Measurements from ENCODE around the gene IGSF5. TPM values are rescaled to one million over a fixed set of nuclear protein-coding genes. Genes with fewer than 3 reads are reported as not detected.

IGSF5 gene
- total RNA-seq, 1 experiment from 2014 or later = 0.18 TPM

DNA sequence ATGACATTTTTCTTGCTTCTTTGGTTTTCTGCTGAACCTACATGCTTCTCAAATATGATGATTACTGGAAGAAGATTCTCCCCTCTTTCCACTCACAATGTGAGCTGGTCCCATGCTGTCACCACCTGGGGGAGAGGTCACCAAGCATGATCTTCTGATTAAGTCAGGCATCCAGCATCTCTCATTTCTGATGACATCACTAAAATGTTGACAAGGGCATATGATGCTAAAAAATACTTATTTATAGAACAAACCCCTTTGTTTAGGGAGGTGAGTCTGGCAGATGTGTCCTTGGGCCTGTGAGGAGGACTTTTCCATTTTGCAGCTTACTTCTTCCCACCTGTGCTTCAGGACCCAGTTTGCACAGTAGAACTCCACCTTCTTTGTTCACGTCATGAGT lies 80.3 kb downstream of the IGSF5 start:
- Histone ChIP-seq H3K27me3 (replicated peaks; ENCODE audit: control insufficient read depth, insufficient read depth, low read length) (no peaks in the 10 kb centered on the region), H3K9me3 (no peaks in the 10 kb centered on the region), H3K36me3 (ENCODE audit: control insufficient read depth, insufficient read depth, low read length) (no peaks in the 10 kb centered on the region), H3K4me1 (no peaks in the 10 kb centered on the region), H3K4me3 (ENCODE audit: low read depth, low read length) (no peak overlapping the region)
- Mint-ChIP-seq H3K27ac (ENCODE audit: unreplicated experiment) (no peak overlapping the region), H3K4me1 (ENCODE audit: low read depth, unreplicated experiment) (no peaks in the 10 kb centered on the region), H3K27me3 (ENCODE audit: insufficient read depth, unreplicated experiment) (no peaks in the 10 kb centered on the region), H3K4me3 (ENCODE audit: unreplicated experiment) (no peak overlapping the region), H3K9me3 (ENCODE audit: unreplicated experiment) (no peaks in the 10 kb centered on the region), H3K36me3 (ENCODE audit: insufficient read depth, unreplicated experiment) (no peaks in the 10 kb centered on the region)
- intact Hi-C loops (cut with micrococcal nuclease; ENCODE audit: unreplicated experiment) = no loop called here
- BruUV-seq (replicated peaks) = no TSS peak
- DNase-seq = no peak
- POLR2A ChIA-PET = no interaction called here
- TF ChIP-seq, protein P1, sequence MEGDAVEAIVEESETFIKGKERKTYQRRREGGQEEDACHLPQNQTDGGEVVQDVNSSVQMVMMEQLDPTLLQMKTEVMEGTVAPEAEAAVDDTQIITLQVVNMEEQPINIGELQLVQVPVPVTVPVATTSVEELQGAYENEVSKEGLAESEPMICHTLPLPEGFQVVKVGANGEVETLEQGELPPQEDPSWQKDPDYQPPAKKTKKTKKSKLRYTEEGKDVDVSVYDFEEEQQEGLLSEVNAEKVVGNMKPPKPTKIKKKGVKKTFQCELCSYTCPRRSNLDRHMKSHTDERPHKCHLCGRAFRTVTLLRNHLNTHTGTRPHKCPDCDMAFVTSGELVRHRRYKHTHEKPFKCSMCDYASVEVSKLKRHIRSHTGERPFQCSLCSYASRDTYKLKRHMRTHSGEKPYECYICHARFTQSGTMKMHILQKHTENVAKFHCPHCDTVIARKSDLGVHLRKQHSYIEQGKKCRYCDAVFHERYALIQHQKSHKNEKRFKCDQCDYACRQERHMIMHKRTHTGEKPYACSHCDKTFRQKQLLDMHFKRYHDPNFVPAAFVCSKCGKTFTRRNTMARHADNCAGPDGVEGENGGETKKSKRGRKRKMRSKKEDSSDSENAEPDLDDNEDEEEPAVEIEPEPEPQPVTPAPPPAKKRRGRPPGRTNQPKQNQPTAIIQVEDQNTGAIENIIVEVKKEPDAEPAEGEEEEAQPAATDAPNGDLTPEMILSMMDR (IDR thresholded peaks at IDR 0.05; ENCODE audit: insufficient read depth in 1 of 2, low read depth in 1 of 2, low read length in 1 of 2, severe bottlenecking in 1 of 2, unreplicated experiment in 1 of 2) = no peak
- CTCF ChIA-PET = no interaction called here

DNA sequence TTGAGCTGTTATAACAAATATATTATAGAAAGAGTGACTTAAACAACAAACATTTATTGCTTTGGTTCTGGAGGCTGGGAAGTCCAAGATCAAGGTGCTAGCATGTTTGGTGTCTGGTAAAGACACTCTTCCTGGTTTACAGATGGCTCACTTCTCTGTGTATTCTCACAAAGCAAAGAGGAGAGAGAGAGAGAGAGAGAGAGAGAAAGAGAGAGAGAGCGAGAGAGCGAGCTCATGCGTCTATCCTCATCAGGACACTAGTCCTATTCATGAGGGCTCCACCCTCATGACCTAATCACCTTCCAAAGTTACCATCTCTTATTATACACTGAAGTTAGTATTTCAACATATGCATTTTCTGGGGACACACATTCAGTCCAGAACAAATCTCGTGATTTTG lies 89.6 kb downstream of the IGSF5 start:
- no peaks in the 10 kb centered on the region for H3K9me3 ChIP-seq
- no peaks in the 10 kb centered on the region for H3K4me1 Mint-ChIP-seq (ENCODE audit: low read depth, unreplicated experiment)
- H3K27ac Mint-ChIP-seq (ENCODE audit: unreplicated experiment) = no peak overlapping the region
- no peaks in the 10 kb centered on the region for H3K36me3 ChIP-seq (ENCODE audit: control insufficient read depth, insufficient read depth, low read length)
- H3K36me3 Mint-ChIP-seq (ENCODE audit: insufficient read depth, unreplicated experiment) = no peaks in the 10 kb centered on the region
- ChIA-PET POLR2A (no interaction called here), CTCF (no interaction called here)
- no peak overlapping the region for H3K4me3 Mint-ChIP-seq (ENCODE audit: unreplicated experiment)
- TF ChIP-seq, protein P1 (IDR thresholded peaks at IDR 0.05; ENCODE audit: insufficient read depth in 1 of 2, low read depth in 1 of 2, low read length in 1 of 2, severe bottlenecking in 1 of 2, unreplicated experiment in 1 of 2) = no peak
- no peaks in the 10 kb centered on the region for H3K27me3 Mint-ChIP-seq (ENCODE audit: insufficient read depth, unreplicated experiment)
- no peaks in the 10 kb centered on the region for H3K27me3 ChIP-seq (replicated peaks; ENCODE audit: control insufficient read depth, insufficient read depth, low read length)
- BruUV-seq (replicated peaks) = no TSS peak
- no peak overlapping the region for H3K4me3 ChIP-seq (ENCODE audit: low read depth, low read length)
- no peak for DNase-seq
- H3K9me3 Mint-ChIP-seq (ENCODE audit: unreplicated experiment) = no peaks in the 10 kb centered on the region
- 0 out of 2 replicates have a peak, but pooled peaks cover 8% of the 10 kb centered on the region for H3K4me1 ChIP-seq
- intact Hi-C loops (cut with micrococcal nuclease; ENCODE audit: unreplicated experiment) = no loop called here

DNA sequence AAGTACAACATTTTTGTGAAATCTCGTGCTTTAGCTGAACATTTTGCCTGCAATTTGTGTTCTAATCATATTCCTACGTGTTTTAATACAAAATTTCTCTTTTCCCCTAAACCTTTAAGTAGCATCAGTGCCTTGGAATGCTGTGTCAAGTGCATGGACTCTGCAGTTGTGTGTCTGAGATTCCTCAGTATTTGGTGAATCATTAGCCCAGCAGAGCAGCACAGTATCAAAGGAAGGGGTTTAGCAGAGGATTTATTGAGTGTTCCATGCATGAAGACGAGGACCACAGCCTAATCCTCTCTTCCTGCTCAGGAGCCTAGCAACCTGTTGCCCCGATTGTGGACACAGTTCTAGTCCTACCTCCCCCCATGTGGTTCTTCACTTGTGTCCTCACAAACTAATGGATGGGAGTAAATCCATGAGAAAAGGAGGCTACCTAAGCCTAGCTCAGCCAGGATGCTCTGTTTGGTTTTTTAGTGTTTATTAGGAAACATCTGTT lies 92.9 kb downstream of the IGSF5 start:
- Histone ChIP-seq H3K27me3 (replicated peaks; ENCODE audit: control insufficient read depth, insufficient read depth, low read length) (no peaks in the 10 kb centered on the region), H3K36me3 (ENCODE audit: control insufficient read depth, insufficient read depth, low read length) (no peaks in the 10 kb centered on the region), H3K4me1 (0 out of 2 replicates have a peak, but pooled peaks cover 8% of the 10 kb centered on the region), H3K9me3 (no peaks in the 10 kb centered on the region), H3K4me3 (ENCODE audit: low read depth, low read length) (no peak overlapping the region)
- Mint-ChIP-seq H3K4me1 (ENCODE audit: low read depth, unreplicated experiment) (no peaks in the 10 kb centered on the region), H3K27ac (ENCODE audit: unreplicated experiment) (no peak overlapping the region), H3K27me3 (ENCODE audit: insufficient read depth, unreplicated experiment) (no peaks in the 10 kb centered on the region), H3K9me3 (ENCODE audit: unreplicated experiment) (no peaks in the 10 kb centered on the region), H3K36me3 (ENCODE audit: insufficient read depth, unreplicated experiment) (no peaks in the 10 kb centered on the region), H3K4me3 (ENCODE audit: unreplicated experiment) (no peak overlapping the region)
- intact Hi-C loops (cut with micrococcal nuclease; ENCODE audit: unreplicated experiment) = no loop called here
- no TSS peak for BruUV-seq (replicated peaks)
- DNase-seq = no peak
- CTCF ChIA-PET = no interaction called here
- POLR2A ChIA-PET = no interaction called here
- TF ChIP-seq, protein P1 (IDR thresholded peaks at IDR 0.05; ENCODE audit: insufficient read depth in 1 of 2, low read depth in 1 of 2, low read length in 1 of 2, severe bottlenecking in 1 of 2, unreplicated experiment in 1 of 2) = no peak

Measured in Caco-2 (cell line).